22Rv1 (cell line): ENCODE data around the gene PROCA1.

Source experiments
- CTCF ChIP-seq: fragments of 450-650 bp; IDR thresholded peaks from 2 replicates; pipeline ENCODE4 v1.5.1; 2017; ENCODE audit warnings: mild to moderate bottlenecking
- ZFX ChIP-seq: fragments of 450-650 bp; IDR thresholded peaks from 2 replicates; pipeline ENCODE4 v1.6.1; 2017; ENCODE audit warnings: antibody characterized with exemption, borderline replicate concordance

GRCh38 chr17:28733346-28733745, 21.7 kb upstream of the PROCA1 start:
- TF ChIP-seq CTCF (no peak), ZFX (no peak)
